SIG-M5 treated with dmso at 0.1 percent for 504 hours (cell line): ENCODE data around the gene MAB21L1.
A peak's percentile ranks its signal among the peaks of the same experiment; 100 is the strongest.

Source experiments
- DNase-seq: peaks from one replicate; lab custom pipeline; 2025; ENCODE audit not compliant: unreplicated experiment; lab: John Stamatoyannopoulos, UW

The MAB21L1 gene

GRCh38 chr13:35475960-35476943 is at the start of gene MAB21L1:
MAB21L1 (minus strand) TSS chr13:35476689; CDS start chr13:35476138, 551 bp downstream.
- DNase-seq: peak; percentile 31

- no peak for DNase-seq
Observed at GRCh38 chr13:35524171-35524570, 47.7 kb upstream of the MAB21L1 start.

- no peak for DNase-seq
Observed at GRCh38 chr13:35518337-35518946, 42.0 kb upstream of the MAB21L1 start.

- DNase-seq: no peak
Observed at GRCh38 chr13:35514801-35515502, 38.5 kb upstream of the MAB21L1 start.

- DNase-seq: no peak
Observed at GRCh38 chr13:35514061-35514477, 37.6 kb upstream of the MAB21L1 start.

- peak; percentile 48 for DNase-seq
Observed at GRCh38 chr13:35512271-35512920, 35.9 kb upstream of the MAB21L1 start.

- DNase-seq: no peak
Observed at GRCh38 chr13:35502456-35502855, 26.0 kb upstream of the MAB21L1 start.

GRCh38 chr13:35501661-35502235 is 25.3 kb upstream of the MAB21L1 start:
- no peak for DNase-seq

GRCh38 chr13:35500144-35500543 is 23.7 kb upstream of the MAB21L1 start:
- DNase-seq: no peak

GRCh38 chr13:35499676-35500075 is 23.2 kb upstream of the MAB21L1 start:
- no peak for DNase-seq

- no peak for DNase-seq
Observed at GRCh38 chr13:35499196-35499662, 22.7 kb upstream of the MAB21L1 start.

GRCh38 chr13:35498231-35498630 is 21.7 kb upstream of the MAB21L1 start:
- no peak for DNase-seq

- peak; percentile 36 for DNase-seq
Observed at GRCh38 chr13:35496761-35497386, 20.4 kb upstream of the MAB21L1 start.

GRCh38 chr13:35496006-35496405 is 19.5 kb upstream of the MAB21L1 start:
- no peak for DNase-seq

- DNase-seq: no peak
Observed at GRCh38 chr13:35489050-35489449, 12.6 kb upstream of the MAB21L1 start.

GRCh38 chr13:35485424-35485823 is 8.9 kb upstream of the MAB21L1 start:
- no peak for DNase-seq

GRCh38 chr13:35484384-35484783 is 7.9 kb upstream of the MAB21L1 start:
- DNase-seq: no peak

- no peak for DNase-seq
Observed at GRCh38 chr13:35483761-35484160, 7.3 kb upstream of the MAB21L1 start.

GRCh38 chr13:35482527-35482926 is 6.0 kb upstream of the MAB21L1 start:
- no peak for DNase-seq

- no peak for DNase-seq
Observed at GRCh38 chr13:35481777-35482176, 5.3 kb upstream of the MAB21L1 start.
